ENCODE results near the gene MTIF3. TPM values are rescaled to one million over a fixed set of nuclear protein-coding genes. Genes with fewer than 3 reads are reported as not detected.
A peak's percentile ranks its signal among the peaks of the same experiment; 100 is the strongest.

MTIF3 gene
- total RNA-seq, 1 experiment from 2014 or later, result 40.9 TPM

- Mint-ChIP-seq H3K27me3 (ENCODE audit: insufficient read depth, unreplicated experiment) (no peaks in the 10 kb centered on the region), H3K4me1 (ENCODE audit: insufficient read depth, unreplicated experiment) (peaks cover 29% of the 10 kb centered on the region), H3K4me3 (ENCODE audit: unreplicated experiment) (peak overlapping the region; percentile 75), H3K36me3 (ENCODE audit: insufficient read depth, unreplicated experiment) (peaks cover 32% of the 10 kb centered on the region), H3K27ac (ENCODE audit: low read depth, unreplicated experiment) (peak overlapping the region; percentile 57), H3K9me3 (ENCODE audit: unreplicated experiment) (no peaks in the 10 kb centered on the region)
- CTCF ChIA-PET, result interaction anchor here (0.6 to 3.4 kb wide), 23 partner anchors 15 to 1212 kb away, joined by 3 to 27 read pairs (median 4); no protein-coding TSS in a partner anchor
- TF ChIP-seq CTCF (IDR thresholded peaks at IDR 0.05; ENCODE audit: unreplicated experiment), result no peak
- DNase-seq (ENCODE audit: unreplicated experiment), result peak; percentile 25
- POLR2A ChIA-PET, result interaction anchor here (0.6 to 7.2 kb wide), 23 partner anchors 11 to 1742 kb away, joined by 3 to 220 read pairs (median 4); partner anchors contain the start of genes LNX2, MTIF3, POLR1D and RPL21
- intact Hi-C loops (cut with micrococcal nuclease), result no loop called here
- BruUV-seq (replicated peaks), result TSS peak; percentile 71
Observed at GRCh38 chr13:27425158-27425917, 25.0 kb downstream of the MTIF3 start.

DNA sequence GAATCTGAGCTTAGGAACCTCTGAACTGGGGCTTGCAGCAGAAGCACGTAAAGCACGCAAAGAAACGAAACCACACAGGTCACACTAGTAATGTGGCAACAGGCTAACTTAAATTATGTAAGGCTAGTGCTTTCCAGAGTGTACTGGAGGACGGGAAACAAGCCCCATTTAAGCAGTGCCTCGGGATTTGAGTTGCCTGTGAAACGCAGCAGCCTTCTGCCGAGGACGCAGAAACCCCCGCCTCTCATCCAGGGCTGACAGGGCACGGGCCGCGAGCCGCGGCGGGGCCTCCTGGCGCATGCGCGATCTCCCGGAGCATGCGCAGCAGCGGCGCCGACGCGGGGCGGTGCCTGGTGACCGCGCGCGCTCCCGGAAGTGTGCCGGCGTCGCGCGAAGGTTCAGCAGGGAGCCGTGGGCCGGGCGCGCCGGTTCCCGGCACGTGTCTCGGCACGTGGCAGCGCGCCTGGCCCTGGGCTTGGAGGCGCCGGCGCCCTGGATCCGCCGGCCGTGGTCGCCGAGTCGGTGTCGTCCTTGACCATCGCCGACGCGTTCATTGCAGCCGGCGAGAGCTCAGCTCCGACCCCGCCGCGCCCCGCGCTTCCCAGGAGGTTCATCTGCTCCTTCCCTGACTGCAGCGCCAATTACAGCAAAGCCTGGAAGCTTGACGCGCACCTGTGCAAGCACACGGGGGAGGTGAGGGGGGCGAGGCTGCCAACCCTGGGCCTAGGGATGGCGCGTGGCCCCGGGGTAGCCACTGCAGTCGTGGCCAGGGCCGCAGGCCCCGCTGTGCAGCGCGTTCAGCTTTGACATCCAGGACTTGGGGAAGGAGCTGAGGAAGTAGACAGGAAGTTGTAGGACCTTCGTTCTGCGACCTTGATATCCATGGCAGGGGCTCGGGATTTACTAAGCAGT lies 25.9 kb downstream of the MTIF3 start, which contains the start of gene GTF3A:
Gene GTF3A (plus strand): TSS at position 374 of the 912 bp plus-strand sequence.
- no peak for TF ChIP-seq CTCF (IDR thresholded peaks at IDR 0.05; ENCODE audit: unreplicated experiment)
- no TSS peak for BruUV-seq (replicated peaks)
- peaks cover 29% of the 10 kb centered on the region for H3K4me1 Mint-ChIP-seq (ENCODE audit: insufficient read depth, unreplicated experiment)
- H3K9me3 Mint-ChIP-seq (ENCODE audit: unreplicated experiment), result no peaks in the 10 kb centered on the region
- POLR2A ChIA-PET, result interaction anchor here (0.6 to 7.2 kb wide), 18 partner anchors 13 to 1743 kb away, joined by 3 to 220 read pairs (median 4); partner anchors contain the start of genes LNX2, MTIF3, POLR1D and RPL21
- peaks cover 23% of the 10 kb centered on the region for H3K36me3 Mint-ChIP-seq (ENCODE audit: insufficient read depth, unreplicated experiment)
- peak; percentile 84 for DNase-seq (ENCODE audit: unreplicated experiment)
- intact Hi-C loops (cut with micrococcal nuclease), result no loop called here
- H3K27ac Mint-ChIP-seq (ENCODE audit: low read depth, unreplicated experiment), result peak within 1 kb of the TSS; percentile 57
- H3K4me3 Mint-ChIP-seq (ENCODE audit: unreplicated experiment), result peak within 1 kb of the TSS; percentile 75
- no peaks in the 10 kb centered on the region for H3K27me3 Mint-ChIP-seq (ENCODE audit: insufficient read depth, unreplicated experiment)
- CTCF ChIA-PET, result interaction anchor here (0.6 to 3.4 kb wide), 11 partner anchors 10 to 1213 kb away, joined by 3 to 27 read pairs (median 3); no protein-coding TSS in a partner anchor

- DNase-seq (ENCODE audit: unreplicated experiment), result no peak
- ChIA-PET CTCF (no interaction called here), POLR2A (interaction anchor here (1.4 to 7.2 kb wide), 3 partner anchors 27 to 197 kb away, joined by 6 to 220 read pairs (median 91); partner anchors contain the start of genes LNX2, MTIF3 and POLR1D)
- no peak for TF ChIP-seq CTCF (IDR thresholded peaks at IDR 0.05; ENCODE audit: unreplicated experiment)
- peaks cover 28% of the 10 kb centered on the region for H3K4me1 Mint-ChIP-seq (ENCODE audit: insufficient read depth, unreplicated experiment)
- H3K36me3 Mint-ChIP-seq (ENCODE audit: insufficient read depth, unreplicated experiment), result peaks cover 12% of the 10 kb centered on the region
- no peaks in the 10 kb centered on the region for H3K9me3 Mint-ChIP-seq (ENCODE audit: unreplicated experiment)
- no peaks in the 10 kb centered on the region for H3K27me3 Mint-ChIP-seq (ENCODE audit: insufficient read depth, unreplicated experiment)
- peak overlapping the region; percentile 75 for H3K4me3 Mint-ChIP-seq (ENCODE audit: unreplicated experiment)
- intact Hi-C loops (cut with micrococcal nuclease), result no loop called here
- H3K27ac Mint-ChIP-seq (ENCODE audit: low read depth, unreplicated experiment), result no peak overlapping the region
- BruUV-seq (replicated peaks), result no TSS peak
Observed at GRCh38 chr13:27423333-27423732, 27.0 kb downstream of the MTIF3 start.

Measured in MCF 10A (cell line).